ENCODE data around the gene ZNF683.

GRCh38 chr1:26370591-26371382 is 1.8 kb downstream of the ZNF683 start:
- no peak for TF ChIP-seq YY1 (IDR thresholded peaks at IDR 0.05; ENCODE audit: low read depth)
- TF ChIP-seq FOXM1 (IDR thresholded peaks at IDR 0.05; ENCODE audit: borderline replicate concordance, low read depth) = no peak
- no peak for TF ChIP-seq REST (IDR thresholded peaks at IDR 0.05; ENCODE audit: low read depth)
- TF ChIP-seq USF1 (IDR thresholded peaks at IDR 0.05) = no peak
- TF ChIP-seq NFIC (IDR thresholded peaks at IDR 0.05) = no peak
- no peak for TF ChIP-seq RAD21 (IDR thresholded peaks at IDR 0.05; ENCODE audit: low read depth)

All from Ishikawa (cell line).